ENCODE measurements around the gene REEP5.
A peak's percentile ranks its signal among the peaks of the same experiment; 100 is the strongest.
"Not testable (repeated sequence)": the region's sequence is repeated elsewhere in the genome, so short reads cannot be mapped to it uniquely, and the experiment has no call there.

REEP5 gene

DNA sequence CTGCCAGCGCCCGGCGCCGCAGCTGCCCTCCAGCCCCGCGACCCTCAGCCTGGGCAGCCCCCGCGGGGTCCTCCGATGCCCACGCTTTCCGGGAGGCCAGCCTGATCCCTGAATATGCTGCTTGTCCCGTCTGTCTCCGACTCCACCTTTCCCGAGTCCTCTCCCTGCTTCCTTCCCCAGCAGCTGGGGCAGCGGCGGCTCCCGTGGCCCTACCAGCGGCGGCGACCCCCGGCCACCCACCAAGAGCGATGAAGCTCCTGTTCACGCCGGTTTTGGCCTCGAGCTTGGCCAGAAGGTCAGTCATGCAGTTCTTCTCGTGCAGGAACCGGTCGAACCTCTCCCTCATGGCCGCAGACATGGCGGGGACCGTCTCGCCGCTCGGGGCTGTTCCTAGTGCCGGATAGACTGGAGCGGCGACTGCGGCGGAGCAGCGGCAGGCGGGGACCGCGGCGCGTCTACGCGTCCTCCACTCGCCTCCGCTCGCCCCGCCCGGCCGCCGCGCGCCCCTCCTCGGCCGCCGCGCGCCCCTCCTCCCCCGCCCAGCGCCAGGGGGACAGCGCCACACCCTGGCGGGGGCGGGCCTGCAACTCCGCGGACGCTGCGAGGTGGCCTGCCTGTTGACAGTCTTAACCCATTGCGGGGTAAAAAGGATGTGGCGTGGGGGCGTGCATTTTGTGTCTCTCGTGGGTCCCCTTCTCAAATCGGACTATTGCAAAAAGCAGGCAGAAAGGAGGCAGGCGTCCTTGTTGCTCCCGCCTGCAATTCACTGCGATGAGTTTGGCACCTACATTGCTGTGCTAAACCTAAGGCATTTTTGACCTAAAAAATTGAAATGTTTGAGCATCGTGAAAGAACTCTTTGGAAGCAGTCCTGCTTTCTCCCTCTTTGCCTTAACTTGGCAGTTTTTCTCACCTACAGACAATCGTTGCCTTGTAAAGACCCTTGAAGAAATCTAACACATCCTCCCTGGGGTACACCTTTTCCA is at the start of gene REEP5:
TSS of gene REEP5 (minus strand) at position 395 of the 985 bp plus-strand sequence. CDS start at position 358, 37 bp downstream.
- peak within 1 kb of the TSS; percentile 97 for H3K27ac ChIP-seq (ENCODE audit: low read depth, low read length)
- no peaks in the 10 kb centered on the region for H3K9me3 ChIP-seq (ENCODE audit: control insufficient read depth in 5 of 5, low read length in 5 of 5)
- H3K4me1 ChIP-seq (ENCODE audit: control insufficient read depth in 5 of 5, insufficient read depth in 5 of 5, low read length in 5 of 5): peaks cover 3 to 49% (median 40%) of the 10 kb centered on the region in 5 donors
- H3K27me3 ChIP-seq (ENCODE audit: control insufficient read depth in 5 of 5, insufficient read depth in 4 of 5, low read length in 5 of 5): no peaks in the 10 kb centered on the region
- H3K36me3 ChIP-seq (ENCODE audit: control insufficient read depth in 5 of 5, insufficient read depth in 5 of 5, low read length in 5 of 5): peaks cover 2 to 27% (median 15%) of the 10 kb centered on the region in 5 donors
- peak within 1 kb of the TSS; percentile 79 to 98 (median 94) for H3K9ac ChIP-seq (ENCODE audit: low read length in 5 of 5)
- peak within 1 kb of the TSS; percentile 85 to 99 (median 92) for H3K4me3 ChIP-seq (ENCODE audit: low read depth in 1 of 5, low read length in 5 of 5)

GRCh38 chr5:112971276-112971675 is 49.2 kb upstream of the REEP5 start:
- Histone ChIP-seq H3K27me3 (ENCODE audit: control insufficient read depth in 5 of 5, insufficient read depth in 4 of 5, low read length in 5 of 5) (no peaks in the 10 kb centered on the region), H3K4me3 (ENCODE audit: low read depth in 1 of 5, low read length in 5 of 5) (no peak overlapping the region), H3K27ac (ENCODE audit: low read depth, low read length) (no peak overlapping the region), H3K4me1 (ENCODE audit: control insufficient read depth in 5 of 5, insufficient read depth in 5 of 5, low read length in 5 of 5) (peaks cover 0 to 7% (median 6%) of the 10 kb centered on the region in 5 donors), H3K9ac (ENCODE audit: low read length in 5 of 5) (no peak overlapping the region), H3K9me3 (ENCODE audit: control insufficient read depth in 5 of 5, low read length in 5 of 5) (no peaks in the 10 kb centered on the region), H3K36me3 (ENCODE audit: control insufficient read depth in 5 of 5, insufficient read depth in 5 of 5, low read length in 5 of 5) (no peaks in the 10 kb centered on the region)

DNA sequence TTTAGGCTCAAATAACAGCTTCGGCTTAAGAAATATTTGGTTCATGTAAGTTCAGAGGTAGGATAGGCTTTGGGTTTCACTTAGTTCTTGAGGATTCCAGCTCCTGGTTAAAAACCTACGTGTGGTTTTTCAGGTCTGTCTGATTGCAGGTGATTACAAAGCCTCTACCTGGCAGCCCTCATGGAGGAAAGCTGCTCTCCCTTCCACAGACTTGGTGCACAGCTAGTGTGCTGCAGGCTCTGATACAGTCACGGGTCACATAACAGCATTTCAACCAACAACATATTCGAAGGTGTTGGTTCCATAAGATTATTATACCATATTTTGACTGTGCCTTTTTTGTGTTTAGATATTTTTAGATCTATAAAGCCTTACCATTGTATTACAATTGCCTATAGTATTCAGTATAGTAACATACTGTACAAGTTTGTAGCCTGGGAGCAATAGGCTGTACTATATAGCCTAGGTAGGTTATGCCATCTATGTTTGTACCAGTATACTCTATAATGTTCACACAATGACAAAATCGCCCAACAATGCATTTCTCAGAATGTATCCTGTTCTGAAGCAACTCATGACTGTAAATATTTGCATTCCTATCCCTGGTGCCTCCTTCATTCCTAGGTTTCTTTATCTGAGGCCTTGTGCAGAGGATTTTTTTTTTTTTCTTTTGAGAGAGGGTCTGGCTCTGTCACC is 46.5 kb upstream of the REEP5 start:
- no peak overlapping the region for H3K4me3 ChIP-seq (ENCODE audit: low read depth in 1 of 5, low read length in 5 of 5)
- H3K27me3 ChIP-seq (ENCODE audit: control insufficient read depth in 5 of 5, insufficient read depth in 4 of 5, low read length in 5 of 5): no peaks in the 10 kb centered on the region
- no peaks in the 10 kb centered on the region for H3K36me3 ChIP-seq (ENCODE audit: control insufficient read depth in 5 of 5, insufficient read depth in 5 of 5, low read length in 5 of 5)
- no peaks in the 10 kb centered on the region for H3K9me3 ChIP-seq (ENCODE audit: control insufficient read depth in 5 of 5, low read length in 5 of 5)
- H3K9ac ChIP-seq (ENCODE audit: low read length in 5 of 5): no peak overlapping the region
- peaks cover 0 to 3% (median 0%) of the 10 kb centered on the region in 5 donors for H3K4me1 ChIP-seq (ENCODE audit: control insufficient read depth in 5 of 5, insufficient read depth in 5 of 5, low read length in 5 of 5)
- no peak overlapping the region for H3K27ac ChIP-seq (ENCODE audit: low read depth, low read length)

GRCh38 chr5:112967520-112968083 is 45.6 kb upstream of the REEP5 start:
- Histone ChIP-seq H3K27ac (ENCODE audit: low read depth, low read length) (no peak overlapping the region), H3K9me3 (ENCODE audit: control insufficient read depth in 5 of 5, low read length in 5 of 5) (no peaks in the 10 kb centered on the region), H3K4me1 (ENCODE audit: control insufficient read depth in 5 of 5, insufficient read depth in 5 of 5, low read length in 5 of 5) (peaks cover 0 to 3% (median 0%) of the 10 kb centered on the region in 5 donors), H3K36me3 (ENCODE audit: control insufficient read depth in 5 of 5, insufficient read depth in 5 of 5, low read length in 5 of 5) (no peaks in the 10 kb centered on the region), H3K4me3 (ENCODE audit: low read depth in 1 of 5, low read length in 5 of 5) (no peak overlapping the region), H3K27me3 (ENCODE audit: control insufficient read depth in 5 of 5, insufficient read depth in 4 of 5, low read length in 5 of 5) (no peaks in the 10 kb centered on the region), H3K9ac (ENCODE audit: low read length in 5 of 5) (no peak overlapping the region)

GRCh38 chr5:112965733-112966306 is 43.8 kb upstream of the REEP5 start:
- H3K4me1 ChIP-seq (ENCODE audit: control insufficient read depth in 5 of 5, insufficient read depth in 5 of 5, low read length in 5 of 5): peaks cover 0 to 3% (median 0%) of the 10 kb centered on the region in 5 donors
- no peaks in the 10 kb centered on the region for H3K36me3 ChIP-seq (ENCODE audit: control insufficient read depth in 5 of 5, insufficient read depth in 5 of 5, low read length in 5 of 5)
- no peak overlapping the region for H3K9ac ChIP-seq (ENCODE audit: low read length in 5 of 5)
- no peaks in the 10 kb centered on the region for H3K27me3 ChIP-seq (ENCODE audit: control insufficient read depth in 5 of 5, insufficient read depth in 4 of 5, low read length in 5 of 5)
- H3K27ac ChIP-seq (ENCODE audit: low read depth, low read length): no peak overlapping the region
- H3K4me3 ChIP-seq (ENCODE audit: low read depth in 1 of 5, low read length in 5 of 5): no peak overlapping the region
- no peaks in the 10 kb centered on the region for H3K9me3 ChIP-seq (ENCODE audit: control insufficient read depth in 5 of 5, low read length in 5 of 5)

- not testable (repeated sequence) for H3K9me3 ChIP-seq (ENCODE audit: control insufficient read depth in 5 of 5, low read length in 5 of 5); H3K9ac ChIP-seq (ENCODE audit: low read length in 5 of 5); H3K27me3 ChIP-seq (ENCODE audit: control insufficient read depth in 5 of 5, insufficient read depth in 4 of 5, low read length in 5 of 5); H3K4me3 ChIP-seq (ENCODE audit: low read depth in 1 of 5, low read length in 5 of 5); H3K36me3 ChIP-seq (ENCODE audit: control insufficient read depth in 5 of 5, insufficient read depth in 5 of 5, low read length in 5 of 5)
- Histone ChIP-seq H3K4me1 (ENCODE audit: control insufficient read depth in 5 of 5, insufficient read depth in 5 of 5, low read length in 5 of 5) (peaks cover 0 to 15% (median 9%) of the 10 kb centered on the region in 5 donors), H3K27ac (ENCODE audit: low read depth, low read length) (peak overlapping the region; percentile 55)
These were observed 41.3 kb upstream of the REEP5 start for GRCh38 chr5:112963374-112963733.

DNA sequence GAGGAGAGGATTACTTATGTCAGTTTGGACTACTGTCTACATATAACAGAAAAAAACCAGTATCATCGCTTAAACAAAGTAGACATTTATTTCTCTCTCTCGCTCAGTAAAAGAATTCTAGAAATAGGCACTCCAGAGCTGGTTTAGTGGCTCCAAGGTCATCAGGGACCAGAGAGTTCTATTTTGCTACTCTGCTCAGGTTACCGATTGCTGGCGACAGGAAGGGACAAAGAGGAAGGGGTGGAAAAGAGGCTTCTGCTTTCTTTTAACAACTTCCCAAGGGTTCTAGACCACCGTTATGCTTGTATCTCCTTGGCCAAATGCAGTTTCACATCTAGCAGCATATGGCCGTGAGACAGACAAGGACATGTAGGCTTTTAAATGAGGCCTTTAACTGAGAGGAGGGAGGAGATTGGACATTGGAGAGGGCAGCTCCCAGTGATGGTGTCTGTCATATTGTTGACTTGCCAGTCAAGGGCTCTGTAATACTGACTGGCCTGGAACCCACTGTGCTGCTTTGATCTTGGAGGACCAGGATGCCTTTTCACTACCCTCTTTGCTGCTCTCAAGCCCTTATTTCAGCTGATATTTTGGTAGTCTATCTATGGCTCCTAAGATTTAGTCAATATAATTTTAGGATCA is 39.0 kb upstream of the REEP5 start:
- Histone ChIP-seq H3K36me3 (ENCODE audit: control insufficient read depth in 5 of 5, insufficient read depth in 5 of 5, low read length in 5 of 5) (no peaks in the 10 kb centered on the region), H3K9ac (ENCODE audit: low read length in 5 of 5) (no peak overlapping the region), H3K27me3 (ENCODE audit: control insufficient read depth in 5 of 5, insufficient read depth in 4 of 5, low read length in 5 of 5) (no peaks in the 10 kb centered on the region), H3K9me3 (ENCODE audit: control insufficient read depth in 5 of 5, low read length in 5 of 5) (no peaks in the 10 kb centered on the region), H3K4me3 (ENCODE audit: low read depth in 1 of 5, low read length in 5 of 5) (no peak overlapping the region), H3K4me1 (ENCODE audit: control insufficient read depth in 5 of 5, insufficient read depth in 5 of 5, low read length in 5 of 5) (peaks cover 2 to 28% (median 18%) of the 10 kb centered on the region in 5 donors), H3K27ac (ENCODE audit: low read depth, low read length) (no peak overlapping the region)

- H3K9ac ChIP-seq (ENCODE audit: low read length in 5 of 5): no peak overlapping the region
- H3K4me1 ChIP-seq (ENCODE audit: control insufficient read depth in 5 of 5, insufficient read depth in 5 of 5, low read length in 5 of 5): peaks cover 2 to 28% (median 18%) of the 10 kb centered on the region in 5 donors
These were observed 38.3 kb upstream of the REEP5 start for GRCh38 chr5:112960315-112960714.

DNA sequence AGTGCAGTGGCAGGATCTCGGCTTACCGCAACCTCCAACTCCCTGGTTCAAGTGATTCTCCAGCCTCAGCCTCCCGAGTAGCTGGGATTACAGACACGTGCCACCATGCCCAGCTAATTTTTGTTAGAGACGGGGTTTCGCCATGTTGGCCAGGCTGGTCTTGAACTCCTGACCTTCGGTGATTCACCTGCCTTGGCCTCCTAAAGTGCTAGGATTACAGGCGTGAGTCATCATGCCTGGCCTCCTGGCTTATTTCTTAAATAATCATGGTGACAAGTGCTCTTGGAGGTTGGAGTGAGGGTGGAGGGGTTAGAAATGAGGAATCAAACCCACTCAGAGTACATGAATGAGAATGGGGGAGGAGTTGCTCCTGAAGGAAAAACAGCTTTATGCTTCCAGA is 37.8 kb upstream of the REEP5 start:
- not testable (repeated sequence) for H3K27ac ChIP-seq (ENCODE audit: low read depth, low read length); H3K9me3 ChIP-seq (ENCODE audit: control insufficient read depth in 5 of 5, low read length in 5 of 5); H3K4me3 ChIP-seq (ENCODE audit: low read depth in 1 of 5, low read length in 5 of 5); H3K36me3 ChIP-seq (ENCODE audit: control insufficient read depth in 5 of 5, insufficient read depth in 5 of 5, low read length in 5 of 5); H3K9ac ChIP-seq (ENCODE audit: low read length in 5 of 5); H3K27me3 ChIP-seq (ENCODE audit: control insufficient read depth in 5 of 5, insufficient read depth in 4 of 5, low read length in 5 of 5)
- peaks cover 2 to 28% (median 18%) of the 10 kb centered on the region in 5 donors for H3K4me1 ChIP-seq (ENCODE audit: control insufficient read depth in 5 of 5, insufficient read depth in 5 of 5, low read length in 5 of 5)

More at GRCh38 chr5:112960315-112960714, 38.3 kb upstream of the REEP5 start:
- no peak overlapping the region for H3K4me3 ChIP-seq (ENCODE audit: low read depth in 1 of 5, low read length in 5 of 5)
- no peaks in the 10 kb centered on the region for H3K9me3 ChIP-seq (ENCODE audit: control insufficient read depth in 5 of 5, low read length in 5 of 5)
- H3K36me3 ChIP-seq (ENCODE audit: control insufficient read depth in 5 of 5, insufficient read depth in 5 of 5, low read length in 5 of 5): no peaks in the 10 kb centered on the region
- H3K27ac ChIP-seq (ENCODE audit: low read depth, low read length): no peak overlapping the region
- no peaks in the 10 kb centered on the region for H3K27me3 ChIP-seq (ENCODE audit: control insufficient read depth in 5 of 5, insufficient read depth in 4 of 5, low read length in 5 of 5)
